Measurements from ENCODE around the gene ARNT2. TPM values are rescaled to one million over a fixed set of nuclear protein-coding genes. Genes with fewer than 3 reads are reported as not detected.

ARNT2 gene
- total RNA-seq, 1 donor, result 20.7 TPM

- DNase-seq (ENCODE audit: low read depth), result no peak
- H3K4me3 ChIP-seq (ENCODE audit: low read depth, low read length), result no peak overlapping the region
- no peak for TF ChIP-seq CTCF (IDR thresholded peaks at IDR 0.05; ENCODE audit: insufficient read depth, low read depth, low read length)
Observed at GRCh38 chr15:80492409-80492808, 88.2 kb downstream of the ARNT2 start.

- H3K4me3 ChIP-seq (ENCODE audit: low read depth, low read length), result no peak overlapping the region
- DNase-seq (ENCODE audit: low read depth), result no peak
- TF ChIP-seq CTCF (IDR thresholded peaks at IDR 0.05; ENCODE audit: insufficient read depth, low read depth, low read length), result no peak
Observed at GRCh38 chr15:80492874-80493273, 88.7 kb downstream of the ARNT2 start.

- DNase-seq (ENCODE audit: low read depth), result peak; percentile 59
- no peak overlapping the region for H3K4me3 ChIP-seq (ENCODE audit: low read depth, low read length)
- no peak for TF ChIP-seq CTCF (IDR thresholded peaks at IDR 0.05; ENCODE audit: insufficient read depth, low read depth, low read length)
Observed at GRCh38 chr15:80494351-80494751, 90.2 kb downstream of the ARNT2 start.

- DNase-seq (ENCODE audit: low read depth), result no peak
- no peak overlapping the region for H3K4me3 ChIP-seq (ENCODE audit: low read depth, low read length)
- TF ChIP-seq CTCF (IDR thresholded peaks at IDR 0.05; ENCODE audit: insufficient read depth, low read depth, low read length), result no peak
Observed at GRCh38 chr15:80494756-80495155, 90.6 kb downstream of the ARNT2 start.

- DNase-seq (ENCODE audit: low read depth), result no peak
- no peak for TF ChIP-seq CTCF (IDR thresholded peaks at IDR 0.05; ENCODE audit: insufficient read depth, low read depth, low read length)
- H3K4me3 ChIP-seq (ENCODE audit: low read depth, low read length), result no peak overlapping the region
Observed at GRCh38 chr15:80495401-80495942, 91.3 kb downstream of the ARNT2 start.

GRCh38 chr15:80496096-80496495 is 91.9 kb downstream of the ARNT2 start:
- TF ChIP-seq CTCF (IDR thresholded peaks at IDR 0.05; ENCODE audit: insufficient read depth, low read depth, low read length), result no peak
- DNase-seq (ENCODE audit: low read depth), result no peak
- no peak overlapping the region for H3K4me3 ChIP-seq (ENCODE audit: low read depth, low read length)

- DNase-seq (ENCODE audit: low read depth), result no peak
- no peak for TF ChIP-seq CTCF (IDR thresholded peaks at IDR 0.05; ENCODE audit: insufficient read depth, low read depth, low read length)
- H3K4me3 ChIP-seq (ENCODE audit: low read depth, low read length), result no peak overlapping the region
Observed at GRCh38 chr15:80497221-80497620, 93.0 kb downstream of the ARNT2 start.
